ENCODE measurements around the gene PLA2G4A. TPM values are rescaled to one million over a fixed set of nuclear protein-coding genes. Genes with fewer than 3 reads are reported as not detected.

PLA2G4A gene
- total RNA-seq, 3 donors from 2014 or later = 0.29 to 0.81 (median 0.35) TPM

DNA sequence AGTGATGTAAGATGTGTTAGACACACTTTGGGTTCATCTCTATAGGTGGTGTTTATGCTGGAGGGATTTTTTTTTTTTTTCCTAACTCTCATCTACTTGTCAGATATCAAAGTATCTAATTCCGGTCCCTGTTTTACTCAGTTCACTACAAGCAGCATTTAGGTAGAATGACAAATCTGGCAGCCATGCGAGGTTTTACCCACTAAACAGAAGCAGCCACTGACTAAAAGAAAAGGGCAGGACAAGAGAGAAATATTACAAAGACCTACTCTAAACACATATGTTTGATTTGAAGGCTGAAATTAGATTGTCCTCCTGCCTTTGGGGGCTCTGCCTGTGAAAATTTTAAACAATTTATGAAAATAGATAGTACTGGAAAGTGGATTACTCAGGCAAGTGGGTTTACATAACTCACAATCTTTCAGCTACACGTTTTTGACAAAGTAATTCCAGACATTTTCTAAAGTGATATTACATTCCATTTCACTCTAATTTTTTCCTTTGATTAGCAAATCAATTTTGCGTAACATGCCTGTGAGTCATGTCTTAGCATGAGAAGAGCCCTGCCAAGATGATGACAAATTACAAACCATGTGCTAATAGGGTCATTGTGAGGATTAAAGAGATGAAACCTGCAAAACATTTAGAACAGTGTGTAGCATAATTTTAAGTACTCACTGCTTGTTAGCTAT lies 172.6 kb downstream of the PLA2G4A start:
- Mint-ChIP-seq H3K4me1 (ENCODE audit: low read depth) (no peaks in the 10 kb centered on the region), H3K36me3 (ENCODE audit: insufficient read depth) (no peaks in the 10 kb centered on the region), H3K4me3 (no peak overlapping the region), H3K9me3 (no peaks in the 10 kb centered on the region), H3K27me3 (ENCODE audit: low read depth) (peaks cover 4% of the 10 kb centered on the region)
- ATAC-seq = no peak
- no peak for DNase-seq

DNA sequence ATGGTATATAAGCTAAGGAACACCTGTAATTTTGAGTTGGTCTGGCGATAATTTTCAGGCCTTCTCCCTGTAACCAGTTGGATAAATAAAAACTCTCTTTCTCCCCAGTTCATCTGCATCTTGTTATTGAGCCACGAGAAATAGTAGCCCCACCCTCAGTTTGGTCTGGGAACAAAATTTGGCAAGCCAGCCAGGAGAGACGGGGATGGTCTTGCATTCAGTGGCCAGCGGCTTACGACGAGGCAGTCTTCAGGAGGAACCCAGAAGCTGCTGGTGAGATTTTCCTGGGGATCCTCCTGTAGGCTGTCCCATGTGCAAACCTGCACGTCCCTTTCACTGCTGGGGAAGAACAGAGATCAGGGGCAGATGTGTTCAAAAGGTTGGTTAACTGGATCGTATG lies 174.6 kb downstream of the PLA2G4A start:
- Mint-ChIP-seq H3K36me3 (ENCODE audit: insufficient read depth) (no peaks in the 10 kb centered on the region), H3K4me1 (ENCODE audit: low read depth) (no peaks in the 10 kb centered on the region), H3K27me3 (ENCODE audit: low read depth) (peaks cover 4% of the 10 kb centered on the region), H3K9me3 (peaks cover 3% of the 10 kb centered on the region), H3K4me3 (no peak overlapping the region)
- DNase-seq = no peak
- ATAC-seq = no peak

GRCh38 chr1:187006896-187007295 lies 178.1 kb downstream of the PLA2G4A start:
- ATAC-seq (no peak), DNase-seq (no peak)
- H3K9me3 Mint-ChIP-seq = peaks cover 12% of the 10 kb centered on the region
- no peaks in the 10 kb centered on the region for H3K27me3 Mint-ChIP-seq (ENCODE audit: low read depth)
- H3K36me3 Mint-ChIP-seq (ENCODE audit: insufficient read depth) = no peaks in the 10 kb centered on the region
- no peaks in the 10 kb centered on the region for H3K4me1 Mint-ChIP-seq (ENCODE audit: low read depth)
- H3K4me3 Mint-ChIP-seq = no peak overlapping the region

GRCh38 chr1:187009320-187009719 lies 180.6 kb downstream of the PLA2G4A start:
- Mint-ChIP-seq H3K4me3 (no peak overlapping the region), H3K4me1 (ENCODE audit: low read depth) (no peaks in the 10 kb centered on the region), H3K36me3 (ENCODE audit: insufficient read depth) (no peaks in the 10 kb centered on the region), H3K9me3 (peaks cover 12% of the 10 kb centered on the region), H3K27me3 (ENCODE audit: low read depth) (peaks cover 4% of the 10 kb centered on the region)
- DNase-seq (no peak), ATAC-seq (no peak)

GRCh38 chr1:187010571-187011309 lies 182.0 kb downstream of the PLA2G4A start:
- DNase-seq (no peak), ATAC-seq (no peak)
- no peaks in the 10 kb centered on the region for H3K4me1 Mint-ChIP-seq (ENCODE audit: low read depth)
- peaks cover 4% of the 10 kb centered on the region for H3K27me3 Mint-ChIP-seq (ENCODE audit: low read depth)
- no peaks in the 10 kb centered on the region for H3K36me3 Mint-ChIP-seq (ENCODE audit: insufficient read depth)
- peaks cover 12% of the 10 kb centered on the region for H3K9me3 Mint-ChIP-seq
- no peak overlapping the region for H3K4me3 Mint-ChIP-seq

DNA sequence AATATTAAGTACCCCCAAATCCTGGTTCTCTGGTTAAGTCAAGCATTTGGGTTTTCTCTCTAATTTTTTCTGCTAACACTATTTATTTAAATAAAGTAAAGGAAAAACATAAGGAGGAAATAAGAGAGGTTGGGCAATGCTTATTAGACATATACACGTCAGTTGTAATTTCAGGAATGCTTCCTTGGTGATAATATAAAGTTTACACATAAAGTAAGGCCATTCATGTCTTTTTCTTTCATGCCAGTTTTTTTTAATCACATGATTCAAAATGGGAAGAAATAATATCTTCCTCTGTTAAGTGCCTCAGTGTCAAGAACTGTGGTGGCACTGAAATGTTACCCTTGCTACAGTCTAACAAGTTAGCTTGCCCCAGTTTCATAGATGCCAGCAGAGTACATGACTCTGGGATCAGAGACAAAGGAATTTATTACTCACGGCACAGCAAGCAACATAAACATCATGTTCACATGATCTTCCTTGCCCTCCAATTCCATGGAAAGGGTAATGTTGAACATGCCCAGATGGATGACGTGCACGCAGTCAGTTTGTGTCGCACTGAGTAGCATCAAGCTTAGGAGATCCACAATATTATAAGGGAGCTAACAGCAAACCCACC lies 184.9 kb downstream of the PLA2G4A start:
- peaks cover 9% of the 10 kb centered on the region for H3K9me3 Mint-ChIP-seq

GRCh38 chr1:187018291-187018690 lies 189.5 kb downstream of the PLA2G4A start:
- peaks cover 4% of the 10 kb centered on the region for H3K27me3 Mint-ChIP-seq (ENCODE audit: low read depth)
- no peak overlapping the region for H3K4me3 Mint-ChIP-seq
- DNase-seq (no peak), ATAC-seq (no peak)
- no peaks in the 10 kb centered on the region for H3K36me3 Mint-ChIP-seq (ENCODE audit: insufficient read depth)
- H3K4me1 Mint-ChIP-seq (ENCODE audit: low read depth) = no peaks in the 10 kb centered on the region
- H3K9me3 Mint-ChIP-seq = no peaks in the 10 kb centered on the region

More for the DNA sequence above, 184.9 kb downstream of the PLA2G4A start:
- Mint-ChIP-seq H3K4me3 (no peak overlapping the region), H3K36me3 (ENCODE audit: insufficient read depth) (no peaks in the 10 kb centered on the region), H3K4me1 (ENCODE audit: low read depth) (no peaks in the 10 kb centered on the region), H3K27me3 (ENCODE audit: low read depth) (peaks cover 4% of the 10 kb centered on the region)
- ATAC-seq = no peak
- no peak for DNase-seq

DNA sequence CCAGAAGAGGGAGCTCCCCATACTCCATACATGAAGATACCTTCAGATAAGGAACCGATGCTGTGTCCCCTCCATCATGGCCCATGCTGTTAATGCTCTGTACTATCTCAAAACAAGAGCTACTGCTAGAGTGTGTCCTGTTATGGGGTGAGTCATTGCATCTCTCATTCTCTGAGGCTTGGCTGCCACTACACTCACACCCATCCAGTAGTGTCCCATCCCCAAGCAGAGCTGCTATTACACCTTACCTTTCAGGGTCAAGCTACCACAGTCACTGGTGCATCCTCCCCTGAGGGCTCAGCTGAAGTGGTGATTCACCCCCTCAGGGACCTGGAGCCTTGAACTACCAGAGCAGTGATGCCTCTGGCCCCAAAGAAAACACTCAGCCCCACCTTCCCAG lies 198.5 kb downstream of the PLA2G4A start:
- Mint-ChIP-seq H3K9me3 (peaks cover 14% of the 10 kb centered on the region), H3K27me3 (ENCODE audit: low read depth) (no peaks in the 10 kb centered on the region), H3K4me1 (ENCODE audit: low read depth) (no peaks in the 10 kb centered on the region), H3K36me3 (ENCODE audit: insufficient read depth) (no peaks in the 10 kb centered on the region), H3K4me3 (no peak overlapping the region)
- DNase-seq (no peak), ATAC-seq (no peak)

- Mint-ChIP-seq H3K27me3 (ENCODE audit: low read depth) (peaks cover 2% of the 10 kb centered on the region), H3K4me1 (ENCODE audit: low read depth) (no peaks in the 10 kb centered on the region), H3K4me3 (no peak overlapping the region), H3K9me3 (peaks cover 14% of the 10 kb centered on the region), H3K36me3 (ENCODE audit: insufficient read depth) (no peaks in the 10 kb centered on the region)
- ATAC-seq (no peak), DNase-seq (no peak)
These were observed 203.7 kb downstream of the PLA2G4A start for GRCh38 chr1:187032316-187032981.

- Mint-ChIP-seq H3K4me3 (no peak overlapping the region), H3K4me1 (ENCODE audit: low read depth) (no peaks in the 10 kb centered on the region), H3K9me3 (peaks cover 14% of the 10 kb centered on the region), H3K36me3 (ENCODE audit: insufficient read depth) (no peaks in the 10 kb centered on the region), H3K27me3 (ENCODE audit: low read depth) (peaks cover 2% of the 10 kb centered on the region)
- ATAC-seq (no peak), DNase-seq (no peak)
These were observed 204.4 kb downstream of the PLA2G4A start for GRCh38 chr1:187032982-187033692.

DNA sequence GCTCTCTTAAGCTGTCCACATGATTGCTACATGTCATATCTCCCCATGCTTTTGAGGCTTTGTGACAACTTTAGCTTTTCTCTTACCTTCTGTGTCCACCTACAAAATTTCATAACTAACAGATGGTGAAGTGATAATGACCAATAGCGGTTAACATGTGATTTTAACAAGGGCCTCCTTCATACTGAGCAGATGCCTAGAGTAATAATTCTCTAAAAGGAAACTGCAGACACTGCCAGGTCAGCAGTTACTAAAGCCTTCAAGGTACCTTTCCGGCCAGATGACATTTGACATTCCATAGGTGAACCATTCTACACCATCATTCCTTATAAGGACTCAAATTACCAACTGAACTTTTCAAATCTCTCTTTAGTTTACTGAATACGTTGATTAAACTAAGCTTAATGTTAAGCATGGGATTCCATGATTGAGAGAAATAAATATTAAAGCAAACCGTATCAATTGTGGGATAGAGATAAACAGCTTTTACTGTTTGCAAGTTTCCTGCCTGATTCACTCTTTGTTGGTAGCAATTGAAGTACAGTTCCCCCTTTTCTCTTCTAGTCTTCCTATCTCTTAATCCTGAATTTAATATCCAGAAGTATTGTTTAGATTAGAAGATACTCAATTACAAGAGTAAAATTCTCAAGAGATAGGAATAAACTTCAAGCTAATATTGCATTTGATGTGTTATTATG lies 205.1 kb downstream of the PLA2G4A start:
- DNase-seq (no peak), ATAC-seq (no peak)
- H3K4me1 Mint-ChIP-seq (ENCODE audit: low read depth) = no peaks in the 10 kb centered on the region
- peaks cover 8% of the 10 kb centered on the region for H3K9me3 Mint-ChIP-seq
- H3K27me3 Mint-ChIP-seq (ENCODE audit: low read depth) = peaks cover 2% of the 10 kb centered on the region
- H3K36me3 Mint-ChIP-seq (ENCODE audit: insufficient read depth) = no peaks in the 10 kb centered on the region
- H3K4me3 Mint-ChIP-seq = no peak overlapping the region

GRCh38 chr1:187034501-187034900 lies 205.8 kb downstream of the PLA2G4A start:
- H3K36me3 Mint-ChIP-seq (ENCODE audit: insufficient read depth) = no peaks in the 10 kb centered on the region
- peaks cover 2% of the 10 kb centered on the region for H3K9me3 Mint-ChIP-seq
- no peak overlapping the region for H3K4me3 Mint-ChIP-seq
- no peak for DNase-seq
- ATAC-seq = no peak
- H3K4me1 Mint-ChIP-seq (ENCODE audit: low read depth) = no peaks in the 10 kb centered on the region
- H3K27me3 Mint-ChIP-seq (ENCODE audit: low read depth) = peaks cover 2% of the 10 kb centered on the region

DNA sequence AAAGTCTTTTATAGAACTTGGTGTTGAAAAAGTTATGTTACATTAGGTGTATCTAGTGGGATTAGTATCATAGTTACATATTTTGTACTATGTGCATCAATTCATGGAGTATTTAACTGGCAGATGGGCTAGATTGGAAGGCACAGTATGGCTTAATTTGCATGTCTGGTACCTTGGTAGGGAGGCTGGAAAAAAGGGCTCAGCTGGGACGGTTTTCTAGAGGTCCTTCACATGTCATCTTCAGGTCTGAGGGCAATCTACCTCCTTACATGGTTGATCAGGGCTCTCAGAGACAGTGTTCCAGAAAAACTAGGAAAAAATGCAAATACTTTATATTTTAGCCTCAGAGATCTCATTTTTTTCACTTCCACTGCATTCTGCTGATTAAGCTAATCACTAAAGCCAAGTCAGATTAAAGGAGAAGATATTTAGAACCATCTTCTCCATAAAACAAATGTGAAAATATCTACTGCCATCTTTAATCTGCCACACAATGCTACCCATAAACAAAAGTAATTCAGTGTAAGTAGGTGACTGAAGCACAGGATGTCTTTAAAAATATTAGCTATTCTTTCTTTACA lies 209.3 kb downstream of the PLA2G4A start:
- DNase-seq (no peak), ATAC-seq (no peak)
- H3K36me3 Mint-ChIP-seq (ENCODE audit: insufficient read depth) = no peaks in the 10 kb centered on the region
- H3K9me3 Mint-ChIP-seq = no peaks in the 10 kb centered on the region
- no peaks in the 10 kb centered on the region for H3K4me1 Mint-ChIP-seq (ENCODE audit: low read depth)
- H3K27me3 Mint-ChIP-seq (ENCODE audit: low read depth) = peaks cover 2% of the 10 kb centered on the region
- H3K4me3 Mint-ChIP-seq = no peak overlapping the region

All from activated T-cell treated with anti-CD3 and anti-CD28 coated beads, Interleukin-2, amount 50 U/mL, for 4 hours (primary cell).